Tibial nerve (tissue), 4 donors: ENCODE measurements around the gene CROCC2. TPM values are rescaled to one million over a fixed set of nuclear protein-coding genes. Genes with fewer than 3 reads are reported as not detected.

Source experiments
- DNase-seq, 2 donors: peaks; one replicate each; pipeline ENCODE4 v3.0.0-alpha.2; 2019; ENCODE audit warnings: low spot score in 2 of 2
- H3K27ac ChIP-seq, 4 donors: fragments of 200-600 bp; sonication (generic) in 3 of 4; one replicate each; pipeline ENCODE4 v1.5.1; 2017 to 2019; ENCODE audit warnings: mild to moderate bottlenecking in 1 of 4
- H3K27me3 ChIP-seq, 2 donors: fragments of 200-600 bp; sonication (generic) in 1 of 2; one replicate each; pipeline versions ENCODE4 v1.5.1 to v1.6.0; 2017 to 2019
- H3K36me3 ChIP-seq, 3 donors: fragments of 200-600 bp; sonication (generic); one replicate each; pipeline ENCODE4 v1.5.1; 2018 to 2019
- H3K4me1 ChIP-seq, 4 donors: fragments of 200-600 bp; sonication (generic) in 3 of 4; one replicate each; pipeline ENCODE4 v1.5.1; 2017 to 2019
- H3K4me3 ChIP-seq, 4 donors: fragments of 200-600 bp; sonication (generic) in 3 of 4; one replicate each; pipeline ENCODE4 v1.5.1; 2017 to 2019; ENCODE audit warnings: mild to moderate bottlenecking in 1 of 4, moderate library complexity in 1 of 4
- H3K9me3 ChIP-seq, 4 donors: fragments of 200-600 bp; sonication (generic) in 3 of 4; one replicate each; pipeline ENCODE4 v1.5.1; 2017 to 2019
- EP300 ChIP-seq, 2 donors: sonication (generic); formaldehyde crosslinking; IDR thresholded peaks; one replicate each; pipeline ENCODE4 v1.6.1; 2017; ENCODE audit warnings: antibody characterized with exemption in 2 of 2, mild to moderate bottlenecking in 1 of 2
- POLR2A ChIP-seq, 2 donors: fragments of 450-650 bp; IDR thresholded peaks; one replicate each; pipeline ENCODE4 v1.6.1; 2017; ENCODE audit warnings: antibody characterized with exemption in 2 of 2, mild to moderate bottlenecking in 2 of 2, moderate library complexity in 2 of 2
- WGBS, 2 donors: methylation state at CpG; one replicate each; pipeline ENCODE4 v1.1.5; 2018; 5-methylcytosine and 5-hydroxymethylcytosine counted together
- total RNA-seq, 4 donors: library from RNA; depleted of rRNA; stranded (reverse); fragments of >200 nt; gene quantifications; one replicate each; pipeline ENCODE4 v1.1.0, GENCODE V29; 2016
- TF ChIP-seq, protein P1 (sequence below), 5 experiments: fragments of 200-600 bp in 3 of 5; fragments of 450-650 bp in 2 of 5; sonication (generic) in 3 of 5; IDR thresholded peaks; one replicate each; pipeline ENCODE4 v1.5.1; 2016 to 2019; ENCODE audit warnings: antibody characterized with exemption in 5 of 5, mild to moderate bottlenecking in 3 of 5, moderate library complexity in 2 of 5

CROCC2 gene
- total RNA-seq, 4 donors from 2014 or later, result 0.44 to 1.2 TPM; not detected in 2

DNA sequence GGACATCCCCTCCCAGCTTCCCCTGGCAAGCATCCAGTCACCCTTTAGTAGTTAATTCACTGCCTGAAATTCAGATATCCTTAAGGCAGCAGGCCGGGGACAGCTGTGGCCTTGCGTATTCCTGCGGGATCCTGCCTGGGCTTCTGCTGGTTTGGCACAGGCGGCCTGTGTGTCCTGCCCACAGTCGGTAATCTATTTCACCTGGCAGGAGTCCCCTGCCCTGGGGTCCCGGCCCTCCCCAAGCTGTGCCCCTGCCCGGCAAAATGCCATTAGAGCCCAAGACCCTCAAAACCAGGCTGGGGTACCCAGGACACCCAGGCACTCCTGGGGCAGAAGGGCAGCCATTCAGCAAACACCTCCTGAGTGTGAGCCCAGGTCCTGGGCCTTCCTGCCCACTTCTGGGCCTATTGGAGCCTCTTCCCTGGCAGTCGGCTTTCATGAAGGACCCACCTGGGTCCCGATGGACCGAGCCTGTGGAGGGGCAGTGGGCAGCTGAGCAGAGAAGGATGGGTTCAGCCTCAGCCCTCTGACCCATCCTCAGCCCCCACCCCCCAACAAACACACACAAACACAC lies 11.6 kb downstream of the CROCC2 start:
- Histone ChIP-seq H3K27me3 (no peaks in the 10 kb centered on the region), H3K36me3 (no peaks in the 10 kb centered on the region), H3K27ac (peak overlapping the region in 3 of 4 donors; percentile 24 to 83 (median 82)), H3K4me3 (no peak overlapping the region), H3K9me3 (no peaks in the 10 kb centered on the region), H3K4me1 (peaks cover 0 to 75% (median 35%) of the 10 kb centered on the region in 4 donors)
- WGBS, 2 donors, result 85 to 95% methylated on average over 9 to 10 of the region's 10 CpGs
- peak in 1 of 2 donors; percentile 12 for DNase-seq
- TF ChIP-seq EP300 (IDR thresholded peaks at IDR 0.05), result no peak
- TF ChIP-seq, protein P1, sequence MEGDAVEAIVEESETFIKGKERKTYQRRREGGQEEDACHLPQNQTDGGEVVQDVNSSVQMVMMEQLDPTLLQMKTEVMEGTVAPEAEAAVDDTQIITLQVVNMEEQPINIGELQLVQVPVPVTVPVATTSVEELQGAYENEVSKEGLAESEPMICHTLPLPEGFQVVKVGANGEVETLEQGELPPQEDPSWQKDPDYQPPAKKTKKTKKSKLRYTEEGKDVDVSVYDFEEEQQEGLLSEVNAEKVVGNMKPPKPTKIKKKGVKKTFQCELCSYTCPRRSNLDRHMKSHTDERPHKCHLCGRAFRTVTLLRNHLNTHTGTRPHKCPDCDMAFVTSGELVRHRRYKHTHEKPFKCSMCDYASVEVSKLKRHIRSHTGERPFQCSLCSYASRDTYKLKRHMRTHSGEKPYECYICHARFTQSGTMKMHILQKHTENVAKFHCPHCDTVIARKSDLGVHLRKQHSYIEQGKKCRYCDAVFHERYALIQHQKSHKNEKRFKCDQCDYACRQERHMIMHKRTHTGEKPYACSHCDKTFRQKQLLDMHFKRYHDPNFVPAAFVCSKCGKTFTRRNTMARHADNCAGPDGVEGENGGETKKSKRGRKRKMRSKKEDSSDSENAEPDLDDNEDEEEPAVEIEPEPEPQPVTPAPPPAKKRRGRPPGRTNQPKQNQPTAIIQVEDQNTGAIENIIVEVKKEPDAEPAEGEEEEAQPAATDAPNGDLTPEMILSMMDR (IDR thresholded peaks at IDR 0.05), result no peak
- TF ChIP-seq POLR2A (IDR thresholded peaks at IDR 0.05), result no peak

DNA sequence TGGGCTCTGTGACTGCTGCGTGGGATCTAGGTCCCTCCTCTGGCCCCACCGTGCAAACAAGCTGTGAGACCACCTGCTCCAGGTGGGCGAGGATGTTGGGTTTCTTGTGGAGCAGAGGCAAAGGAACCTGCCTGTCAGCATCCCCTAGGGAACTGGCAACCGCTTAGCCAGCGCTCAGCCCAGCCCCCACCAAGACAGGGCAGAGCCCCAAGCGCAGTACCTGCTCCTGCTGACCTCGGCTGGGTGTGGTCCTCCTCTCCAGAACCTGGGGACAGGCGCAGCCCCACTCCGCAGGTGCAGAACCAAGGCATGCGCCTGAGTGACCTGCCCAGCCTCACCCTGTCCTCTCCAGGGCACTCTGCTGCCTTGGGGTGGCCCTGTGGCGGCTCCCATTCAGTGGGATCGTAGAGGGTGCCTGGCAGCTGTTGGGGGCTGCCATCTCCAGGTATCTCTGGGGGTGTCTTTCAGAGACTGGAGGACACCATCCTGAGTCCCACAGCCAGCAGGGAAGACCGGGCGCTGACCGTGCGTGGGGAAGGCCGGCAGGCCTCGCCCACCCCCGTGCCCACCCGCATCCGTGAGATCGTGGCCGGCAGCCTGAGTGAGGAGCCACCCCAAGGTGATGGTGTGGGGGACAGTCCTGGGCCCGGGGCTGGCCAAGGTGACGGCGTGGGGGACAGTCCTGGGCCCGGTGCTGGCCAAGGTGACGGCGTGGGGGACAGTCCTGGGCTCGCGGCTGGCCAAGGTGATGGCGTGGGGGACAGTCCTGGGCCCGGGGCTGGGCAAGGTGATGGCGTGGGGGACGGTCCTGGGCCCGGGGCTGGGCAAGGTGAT lies 12.3 kb downstream of the CROCC2 start:
- no peaks in the 10 kb centered on the region for H3K9me3 ChIP-seq
- peaks cover 0 to 68% (median 35%) of the 10 kb centered on the region in 4 donors for H3K4me1 ChIP-seq
- DNase-seq, result peak in 1 of 2 donors; percentile 10
- H3K36me3 ChIP-seq, result no peaks in the 10 kb centered on the region
- no peaks in the 10 kb centered on the region for H3K27me3 ChIP-seq
- 90% methylated on average over 29 to 30 of the region's 36 CpGs for WGBS, 2 donors
- H3K4me3 ChIP-seq, result no peak overlapping the region
- H3K27ac ChIP-seq, result peak overlapping the region in 1 of 4 donors; percentile 82
- TF ChIP-seq POLR2A (IDR thresholded peaks at IDR 0.05) (no peak), EP300 (IDR thresholded peaks at IDR 0.05) (no peak)
- TF ChIP-seq, protein P1 (IDR thresholded peaks at IDR 0.05), result no peak

DNA sequence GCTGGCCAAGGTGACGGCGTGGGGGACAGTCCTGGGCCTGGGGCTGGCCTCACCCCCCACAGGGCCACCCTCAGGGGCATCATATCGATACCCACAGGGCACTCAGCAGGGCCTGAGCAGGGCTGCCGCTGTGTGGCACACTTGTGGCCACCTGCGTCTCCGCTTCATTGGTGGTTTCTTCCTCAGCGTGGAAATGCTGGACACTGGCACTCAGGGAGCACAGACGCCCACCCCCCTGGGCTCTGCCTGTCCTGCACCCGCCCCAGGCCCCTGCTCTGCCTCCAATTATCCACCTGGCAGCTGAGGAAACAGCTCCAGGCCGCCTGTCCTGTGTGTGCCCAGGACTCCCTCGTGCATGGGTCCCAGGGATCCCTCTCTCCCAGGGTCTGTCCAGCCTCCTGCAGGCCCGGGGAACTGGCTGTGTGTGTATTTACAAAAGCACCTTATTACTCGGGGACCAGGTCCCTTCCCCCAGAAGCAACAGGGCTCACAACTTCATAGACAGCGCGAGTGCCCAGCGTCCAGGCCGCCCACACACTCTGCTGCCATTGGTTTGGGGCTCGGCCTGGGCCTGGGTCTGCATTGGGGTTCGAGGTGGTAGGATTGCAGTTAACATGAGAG lies 13.1 kb downstream of the CROCC2 start:
- peaks cover 0 to 60% (median 27%) of the 10 kb centered on the region in 4 donors for H3K4me1 ChIP-seq
- H3K4me3 ChIP-seq, result no peak overlapping the region
- 79 to 83% methylated on average over 17 to 19 of the region's 19 CpGs for WGBS, 2 donors
- DNase-seq, result peak in 1 of 2 donors; percentile 10
- no peaks in the 10 kb centered on the region for H3K27me3 ChIP-seq
- no peak for TF ChIP-seq EP300 (IDR thresholded peaks at IDR 0.05)
- TF ChIP-seq, protein P1 (IDR thresholded peaks at IDR 0.05), result no peak
- no peak for TF ChIP-seq POLR2A (IDR thresholded peaks at IDR 0.05)
- H3K27ac ChIP-seq, result peak overlapping the region in 1 of 4 donors; percentile 78
- H3K9me3 ChIP-seq, result no peaks in the 10 kb centered on the region
- no peaks in the 10 kb centered on the region for H3K36me3 ChIP-seq

DNA sequence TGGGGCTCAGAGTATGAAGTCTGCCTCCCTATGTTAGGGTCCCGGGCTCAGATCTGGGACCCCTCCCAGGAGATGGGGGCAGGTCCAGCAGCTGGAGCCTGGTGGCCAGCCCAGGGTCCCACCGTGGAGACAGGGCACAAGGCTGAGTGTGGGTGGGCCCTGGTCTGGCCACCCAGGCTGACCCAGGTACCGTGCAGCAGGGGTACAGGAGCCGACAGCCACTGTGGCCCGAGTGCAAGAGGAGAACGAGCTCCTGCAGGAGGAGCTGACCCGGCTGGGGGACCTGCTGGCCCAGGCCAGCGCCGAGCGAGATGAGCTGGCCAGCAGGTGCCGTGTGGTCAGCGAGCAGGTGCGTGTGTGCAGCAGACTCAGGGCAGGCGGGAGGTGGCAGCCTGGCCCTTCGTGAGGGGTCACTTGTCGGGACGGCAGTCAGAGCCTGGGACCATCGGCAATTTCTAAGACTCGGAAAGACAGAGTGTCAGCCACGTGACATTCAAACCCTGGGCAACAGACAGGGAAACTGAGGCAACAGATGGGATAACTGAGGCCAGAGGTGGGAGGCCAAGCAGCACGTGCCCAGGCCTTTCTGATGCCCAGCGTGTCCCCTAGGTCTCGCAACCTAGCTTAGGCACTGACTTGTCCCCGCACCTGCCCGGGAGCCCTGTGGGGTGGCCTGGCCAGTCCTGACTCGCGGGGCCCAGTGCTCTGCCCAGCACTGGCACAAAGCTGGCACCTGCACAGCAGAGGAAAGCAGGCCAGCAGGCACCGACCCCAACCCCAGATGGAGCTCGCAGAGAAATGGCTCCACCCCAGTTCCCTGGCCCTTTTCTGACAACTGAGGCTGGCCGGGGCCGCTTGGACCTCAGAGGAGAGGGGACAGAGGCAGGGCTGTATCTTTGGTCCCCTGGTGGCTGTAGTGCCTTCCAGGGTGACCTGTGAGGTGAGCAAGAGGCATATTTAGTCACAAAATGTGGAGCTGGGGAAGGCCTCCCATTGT lies 13.9 kb downstream of the CROCC2 start:
- peak overlapping the region in 2 of 4 donors; percentile 40 to 78 for H3K27ac ChIP-seq
- TF ChIP-seq, protein P1 (IDR thresholded peaks at IDR 0.05), result no peak
- TF ChIP-seq POLR2A (IDR thresholded peaks at IDR 0.05), result no peak
- TF ChIP-seq EP300 (IDR thresholded peaks at IDR 0.05), result no peak

More for the DNA sequence above, 13.9 kb downstream of the CROCC2 start:
- Histone ChIP-seq H3K4me1 (peaks cover 0 to 52% (median 20%) of the 10 kb centered on the region in 4 donors), H3K4me3 (no peak overlapping the region), H3K9me3 (no peaks in the 10 kb centered on the region), H3K27me3 (no peaks in the 10 kb centered on the region), H3K36me3 (no peaks in the 10 kb centered on the region)
- WGBS, 2 donors, result 79 to 81% methylated on average over 26 to 31 of the region's 31 CpGs
- peak in 1 of 2 donors; percentile 11 for DNase-seq
